Left cardiac atrium (tissue), 4 donors: Measurements from ENCODE around the gene SCCPDH. TPM values are rescaled to one million over a fixed set of nuclear protein-coding genes. Genes with fewer than 3 reads are reported as not detected.
"Not testable (repeated sequence)": the region's sequence is repeated elsewhere in the genome, so short reads cannot be mapped to it uniquely, and the experiment has no call there.

Experiments
- ATAC-seq, 2 donors: fragments of 200-7000 bp; cut with Tn5 transposase; one replicate each; pipeline ENCODE4 v1.9.1; 2020; ENCODE audit warnings: mild to moderate bottlenecking in 2 of 2, moderate library complexity in 2 of 2
- DNase-seq: peaks from one replicate; pipeline ENCODE4 v3.0.0-alpha.2; 2020
- intact Hi-C, 2 donors: fragments of 100-400 bp; cut with DNase I; formaldehyde crosslinking; loops; one replicate each; pipeline versions ENCODE4 v1.14.1 to v1.15.1; 2022 to 2023
- long read RNA-seq: library from polyadenylated mRNA; unstranded; transcript quantifications from one replicate; pipeline ENCODE4 v2.0.0, GENCODE V29; 2021
- total RNA-seq, 2 donors: library from RNA; stranded (reverse); fragmentation: NEBNext Ultra II Directional; extraction: Animal tissue kit (Norgen Biotek cat#: 25700); gene quantifications; one replicate each; pipeline ENCODE4 v1.2.1, GENCODE V29; 2021
- donor health status: DM: no; HTN: yes; CAD: no.
- donor health status: DM: no; HTN: yes; CAD: no; lungs with severe emphysema.
- donor health status: DM: yes; HTN: yes; CAD: no.
- donor health status: Dilated cardiomyopathy.

SCCPDH gene
- 10 to 100 TPM; 26.8 to 30.9 TPM for total RNA-seq
- long read RNA-seq, transcript SCCPDH-201 (12 exons, 2,503 nt) = major isoform, 72 of 76 reads
- long read RNA-seq, partial matches to known transcripts = 0 of 76 reads
- long read RNA-seq, other reads (novel, unspliced or antisense) = 4 of 76 reads

DNA sequence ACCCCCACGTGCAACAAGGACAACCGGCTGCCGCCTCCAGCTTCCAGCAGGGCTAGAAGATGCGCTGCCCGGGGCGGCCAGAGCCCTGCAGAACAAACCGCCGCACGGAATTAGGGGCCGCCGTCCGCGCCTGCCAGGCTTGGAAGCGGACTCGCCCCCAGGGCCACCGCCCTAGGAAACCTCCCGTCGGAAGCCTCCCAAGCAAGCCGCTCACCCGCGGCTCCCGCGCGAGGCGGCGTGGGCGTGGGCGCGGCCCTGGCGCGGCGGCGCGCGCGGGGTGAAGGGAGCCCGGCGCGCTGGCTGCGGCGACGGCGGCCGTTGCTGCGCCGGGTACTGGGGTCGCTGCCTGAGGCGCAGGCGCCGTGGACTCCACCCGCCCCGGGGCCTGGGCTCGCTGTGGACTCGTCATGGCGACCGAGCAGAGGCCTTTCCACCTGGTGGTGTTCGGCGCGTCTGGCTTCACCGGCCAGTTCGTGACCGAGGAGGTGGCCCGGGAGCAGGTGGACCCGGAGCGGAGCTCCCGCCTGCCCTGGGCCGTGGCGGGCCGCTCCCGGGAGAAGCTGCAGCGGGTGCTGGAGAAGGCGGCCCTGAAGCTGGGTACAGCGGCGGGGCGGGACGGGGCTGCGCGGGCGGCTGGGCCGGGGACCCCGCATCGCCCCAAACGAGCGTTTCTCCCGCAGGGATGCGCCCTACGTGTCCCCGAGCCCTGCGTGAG lies at the start of gene SCCPDH:
Gene SCCPDH, plus strand, starts transcription at position 394 of the 715 bp plus-strand sequence. Its CDS starts 14 bp downstream, at position 408.
- intact Hi-C loops = no loop called here
- peak; percentile 97 for ATAC-seq

DNA sequence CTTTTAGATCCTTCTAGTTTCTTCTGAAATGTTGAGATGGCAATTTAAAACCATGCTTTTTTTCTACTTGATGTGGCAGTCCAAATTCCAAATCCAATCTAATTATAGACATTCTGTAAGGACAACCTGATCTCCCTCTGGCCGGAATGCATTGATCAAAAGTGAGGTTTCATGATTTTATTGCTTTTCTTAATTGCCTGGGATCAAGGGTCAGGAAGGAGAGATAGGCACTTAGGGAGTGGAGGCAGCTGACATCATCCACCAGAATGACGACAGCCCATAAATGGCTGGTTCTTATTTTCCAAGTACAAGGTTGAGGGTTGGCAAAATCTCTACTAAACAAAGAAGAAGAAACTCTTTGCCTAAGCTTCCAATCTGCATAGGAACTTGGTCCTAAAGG lies 46.4 kb upstream of the SCCPDH start:
- intact Hi-C loops = no loop called here
- DNase-seq = no peak
- no peak for ATAC-seq

More for the DNA sequence above, at the start of gene SCCPDH:
- DNase-seq = peak; percentile 82

DNA sequence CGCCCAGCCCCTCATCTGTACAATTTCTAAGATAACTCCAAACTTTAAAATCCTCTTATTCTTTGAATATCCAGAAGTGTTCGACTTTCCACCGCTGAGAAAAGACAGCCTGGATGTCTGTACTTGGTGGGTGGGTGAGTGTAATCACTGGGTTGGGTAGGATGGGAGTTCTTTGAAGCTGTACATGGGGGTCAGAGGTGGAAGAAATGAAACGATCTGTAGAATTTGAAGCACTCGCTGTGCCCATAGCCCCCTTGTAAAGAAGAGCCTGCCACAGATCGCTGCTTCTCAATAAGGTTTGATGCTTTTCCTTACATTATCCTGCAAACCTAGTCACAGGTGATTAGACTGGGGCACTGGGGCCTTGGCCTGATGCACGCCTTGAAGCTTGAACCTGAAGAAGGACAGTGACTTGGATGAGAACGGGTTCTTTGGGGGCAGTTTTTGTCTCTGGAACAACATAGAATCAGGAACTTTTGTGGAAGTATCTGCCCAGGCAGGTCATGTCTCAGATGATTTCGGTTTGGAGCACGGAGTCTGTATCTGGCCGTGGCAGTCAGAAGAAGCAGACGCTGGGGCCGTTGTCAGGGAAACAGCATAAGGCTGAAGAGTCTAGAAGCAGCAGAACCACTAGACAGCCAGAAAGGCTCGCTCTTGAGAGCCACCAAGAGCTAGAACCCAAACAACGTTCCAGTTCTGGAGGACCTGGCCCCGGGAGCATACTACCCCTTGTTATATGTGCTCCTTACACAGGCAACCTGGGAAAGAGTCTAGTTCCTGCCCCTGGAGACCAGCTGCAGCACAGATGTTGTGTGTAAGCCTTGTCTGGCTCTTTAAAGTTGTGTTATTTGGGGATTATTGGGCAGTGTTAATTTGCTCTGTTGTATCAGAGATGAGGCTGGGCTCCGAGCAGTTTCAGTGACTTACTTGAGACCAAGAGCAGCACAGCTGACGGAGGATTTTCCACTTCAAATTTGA lies 45.1 kb upstream of the SCCPDH start:
- intact Hi-C loops = no loop called here

GRCh38 chr1:246679794-246680177 lies 44.4 kb upstream of the SCCPDH start:
- ATAC-seq = no peak
- no peak for DNase-seq
- intact Hi-C loops = no loop called here

More for the DNA sequence above, 45.1 kb upstream of the SCCPDH start:
- no peak for DNase-seq
- ATAC-seq = peak; percentile 37 to 43

- intact Hi-C loops = no loop called here
- DNase-seq (no peak), ATAC-seq (no peak)
Measured at GRCh38 chr1:246680190-246680589, 44.0 kb upstream of the SCCPDH start.

DNA sequence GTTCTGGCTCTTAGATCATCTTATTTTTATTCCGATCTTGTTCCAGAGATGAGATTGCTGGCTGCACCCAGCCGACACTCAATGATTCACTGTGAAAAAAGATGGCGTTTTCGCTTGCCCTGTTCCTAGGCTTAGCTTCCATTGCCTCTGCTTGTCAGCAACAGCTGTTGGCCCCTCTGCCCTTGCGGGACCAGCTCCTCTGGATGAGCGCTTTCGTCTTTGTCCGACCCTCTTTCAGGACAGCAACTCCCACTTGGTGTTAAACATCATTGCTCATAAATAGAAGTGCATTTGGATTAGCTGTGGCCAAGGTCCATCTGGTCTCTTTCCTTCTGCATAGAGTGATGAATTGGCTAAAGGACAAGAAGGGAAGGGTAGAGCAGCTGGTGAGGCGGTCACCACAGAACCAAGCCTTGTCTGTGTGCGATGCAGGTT lies 43.5 kb upstream of the SCCPDH start:
- intact Hi-C loops = no loop called here
- DNase-seq = no peak
- peak in 1 of 2 donors; percentile 57 for ATAC-seq

DNA sequence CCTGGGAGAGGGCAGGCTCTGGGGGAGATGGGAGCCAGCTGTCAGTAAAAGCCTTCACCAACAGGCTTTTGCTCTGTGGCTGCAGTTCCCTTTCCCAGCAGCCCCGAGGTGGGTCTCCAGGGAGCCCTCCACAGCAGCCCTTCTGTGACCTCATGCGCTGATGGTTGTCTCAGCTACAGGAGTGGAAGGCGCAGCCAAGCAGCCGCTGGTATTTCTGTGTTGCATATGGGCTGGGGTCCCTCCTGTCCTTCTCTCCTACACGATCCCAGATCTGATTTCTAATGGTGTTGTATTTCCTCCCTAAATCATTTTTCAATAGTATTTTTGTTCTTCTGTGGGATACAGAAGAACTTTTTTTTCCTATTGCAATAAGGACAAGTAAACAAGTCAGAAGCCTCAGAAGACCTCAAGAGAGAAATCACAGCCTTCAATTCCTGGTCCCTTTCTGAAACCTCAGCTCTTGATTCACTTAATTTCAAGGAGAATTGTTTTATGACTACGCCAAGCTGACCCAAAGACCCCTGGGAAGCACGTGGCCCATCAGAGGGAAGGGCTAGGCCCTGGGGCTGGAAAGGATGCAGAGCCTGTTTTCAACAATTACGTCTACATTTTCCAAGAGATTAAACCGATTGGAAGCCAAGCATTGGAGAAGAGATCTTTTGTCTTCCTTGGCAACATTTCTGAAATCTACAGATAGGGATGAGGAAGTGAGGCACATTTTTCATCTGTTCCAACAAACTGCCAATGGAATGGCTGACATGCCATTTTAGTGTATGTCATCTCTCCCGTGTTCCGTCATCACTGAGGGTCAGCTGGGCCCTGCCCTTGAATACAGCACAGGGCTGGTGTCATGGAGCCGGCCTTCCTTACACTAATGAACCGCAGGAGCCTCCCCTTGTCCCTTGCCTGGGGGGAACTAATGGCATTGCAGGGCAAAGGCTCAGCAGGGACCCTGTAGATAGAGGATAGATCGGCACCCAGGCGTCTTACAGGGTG lies 42.0 kb upstream of the SCCPDH start:
- intact Hi-C loops = no loop called here
- peak; percentile 74 to 82 for ATAC-seq
- DNase-seq = peak; percentile 46

- ATAC-seq (no peak), DNase-seq (no peak)
- intact Hi-C loops = no loop called here
Measured at GRCh38 chr1:246683521-246683920, 40.7 kb upstream of the SCCPDH start.

DNA sequence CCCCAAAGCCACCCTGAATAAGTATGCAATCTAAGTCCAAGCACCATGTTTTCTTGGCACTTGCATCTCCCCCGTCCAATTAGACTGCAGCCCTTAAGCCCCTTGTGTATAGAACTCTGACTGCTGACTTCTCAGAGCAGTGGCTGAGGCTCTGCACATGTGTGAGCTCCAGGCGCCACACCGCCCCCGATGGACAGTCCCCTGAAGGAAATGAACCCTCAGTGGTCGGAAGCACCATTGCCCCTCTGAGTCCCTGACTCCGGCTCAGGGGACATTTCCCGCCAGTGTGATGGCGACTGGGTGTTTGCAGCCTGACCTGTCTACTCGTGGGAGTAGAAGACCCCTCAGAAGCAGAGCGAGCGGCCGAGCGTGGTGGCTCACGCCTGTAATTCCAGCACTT lies 37.2 kb upstream of the SCCPDH start:
- ATAC-seq (no peak), DNase-seq (no peak)
- intact Hi-C loops = no loop called here

DNA sequence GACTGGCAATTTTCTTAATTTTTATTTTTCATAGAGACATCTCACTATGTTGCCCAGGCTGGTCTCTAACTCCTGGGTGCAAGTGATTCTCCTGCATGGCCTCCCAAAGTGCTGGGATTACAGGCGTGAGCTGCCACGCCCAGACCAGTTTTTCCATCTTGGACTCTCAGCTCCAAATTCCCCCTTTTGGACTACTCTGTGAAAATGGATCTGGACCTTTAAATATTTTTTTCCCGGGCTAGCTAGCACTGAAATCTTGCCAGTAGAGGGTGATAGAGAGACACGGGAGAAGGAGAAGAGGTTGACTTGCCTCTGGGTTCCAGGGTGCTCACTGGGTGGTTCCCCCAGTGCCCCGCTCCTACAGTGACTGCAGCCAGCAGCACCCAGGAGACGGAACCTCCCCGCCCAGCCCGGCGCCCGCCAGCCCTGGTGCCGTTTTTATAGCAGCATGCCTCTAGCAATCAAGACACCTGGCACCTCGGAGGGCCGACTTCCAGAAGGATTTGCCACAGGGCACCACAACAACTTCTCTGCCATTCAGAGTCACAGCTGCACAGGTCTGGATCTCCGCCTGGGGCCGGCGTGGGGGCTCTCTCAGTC lies 34.7 kb upstream of the SCCPDH start:
- ATAC-seq (peak; percentile 91 to 94), DNase-seq (peak; percentile 49)
- intact Hi-C loops = loop anchor here in 1 of 2 donors (10.0 kb wide), 1 partner anchor 125 kb away; the partner anchor contains the start of genes CNST and TFB2M

DNA sequence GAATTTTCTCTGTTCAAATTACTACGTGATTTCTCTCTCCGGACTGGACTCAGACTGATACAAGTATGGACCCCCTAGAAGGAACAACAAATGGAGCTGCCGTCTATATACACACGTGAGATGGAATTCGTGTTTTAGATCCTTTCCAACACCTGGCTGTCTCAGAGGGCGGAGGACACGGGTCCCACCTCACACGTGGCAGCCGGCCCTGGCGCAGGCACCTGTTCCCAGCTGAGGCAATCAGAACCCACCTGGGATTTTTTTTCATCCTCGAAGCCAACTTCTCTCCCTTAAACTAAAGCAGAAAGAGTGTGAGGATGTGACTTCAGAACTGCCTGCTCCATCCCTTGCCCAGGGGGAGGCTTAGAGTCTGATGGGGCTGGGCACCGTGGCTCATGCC lies 34.1 kb upstream of the SCCPDH start:
- ATAC-seq = no peak
- DNase-seq = no peak
- intact Hi-C loops = loop anchor here in 1 of 2 donors (10.0 kb wide), 1 partner anchor 125 kb away; the partner anchor contains the start of genes CNST and TFB2M

- intact Hi-C loops = loop anchor here in 1 of 2 donors (10.0 kb wide), 1 partner anchor 127 kb away; the partner anchor contains the start of genes CNST and TFB2M
- DNase-seq (no peak), ATAC-seq (peak in 1 of 2 donors; percentile 5)
Measured at GRCh38 chr1:246691622-246692495, 32.4 kb upstream of the SCCPDH start.

GRCh38 chr1:246694213-246694895 lies 29.9 kb upstream of the SCCPDH start:
- intact Hi-C loops = loop anchor here in 1 of 2 donors (10.0 kb wide), 1 partner anchor 130 kb away; the partner anchor contains the start of genes CNST and TFB2M
- not testable (repeated sequence) for ATAC-seq, DNase-seq

GRCh38 chr1:246695136-246695535 lies 29.1 kb upstream of the SCCPDH start:
- ATAC-seq = no peak
- DNase-seq = no peak
- intact Hi-C loops = loop anchor here (5.0 to 10.0 kb wide), 3 partner anchors 48 to 193 kb away; partner anchors contain the start of genes CNST (in 1 of the 2) and TFB2M (in 1 of the 2)

DNA sequence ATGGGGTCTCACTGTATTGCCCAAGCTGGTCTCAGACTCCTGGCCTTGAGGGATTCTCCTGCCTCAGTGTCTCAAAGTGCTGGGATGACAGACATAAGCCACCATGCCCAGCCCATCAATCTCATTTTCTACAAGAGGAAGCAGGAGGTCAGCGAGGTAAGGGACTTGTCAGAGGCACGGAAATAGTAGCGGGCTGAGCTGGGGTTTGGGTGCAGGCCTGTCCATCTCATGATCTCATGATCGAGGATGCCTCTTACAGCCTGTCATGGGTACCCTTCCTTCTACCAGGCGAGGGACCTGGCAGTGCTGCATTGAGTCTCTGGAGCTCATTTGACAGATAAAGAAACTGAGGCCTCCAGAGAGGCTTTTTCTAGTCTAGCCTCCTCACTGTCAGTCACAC lies 28.5 kb upstream of the SCCPDH start:
- DNase-seq (no peak), ATAC-seq (no peak)
- intact Hi-C loops = loop anchor here (5.0 to 10.0 kb wide), 3 partner anchors 48 to 193 kb away; partner anchors contain the start of genes CNST (in 1 of the 2) and TFB2M (in 1 of the 2)
